Mucosa of descending colon (tissue), 3 donors: ENCODE measurements around the gene TMEM108. TPM values are rescaled to one million over a fixed set of nuclear protein-coding genes. Genes with fewer than 3 reads are reported as not detected.

Source experiments
- ATAC-seq: fragments of 200-7000 bp; cut with Tn5 transposase; one replicate; pipeline ENCODE4 v1.9.1; 2020; ENCODE audit warnings: mild to moderate bottlenecking, moderate library complexity
- DNase-seq, 3 donors: peaks; one replicate each; pipeline ENCODE4 v3.0.0-alpha.2; 2020
- H3K36me3 ChIP-seq: fragments of 200-600 bp; one replicate; pipeline ENCODE4 v1.8.0; 2021; ENCODE audit warnings: low read depth, mild to moderate bottlenecking
- H3K4me1 ChIP-seq: fragments of 200-600 bp; one replicate; pipeline ENCODE4 v1.8.0; 2021; ENCODE audit warnings: low read depth, mild to moderate bottlenecking
- H3K4me3 ChIP-seq: fragments of 200-600 bp; one replicate; pipeline ENCODE4 v1.8.0; 2021; ENCODE audit warnings: mild to moderate bottlenecking
- H3K9me3 ChIP-seq: fragments of 200-600 bp; one replicate; pipeline ENCODE4 v1.8.0; 2021; ENCODE audit warnings: mild to moderate bottlenecking
- intact Hi-C, 2 donors: fragments of 100-400 bp; cut with DNase I in 1 of 2; cut with micrococcal nuclease in 1 of 2; formaldehyde crosslinking; loops; one replicate each; pipeline versions ENCODE4 v1.11.0 to v1.11.1; 2022; cut with DNase I, micrococcal nuclease
- total RNA-seq, 3 donors: library from RNA; stranded (reverse); fragmentation: NEBNext Ultra II Directional in 2 of 3; extraction: Animal tissue kit (Norgen Biotek cat#: 25700) in 2 of 3; gene quantifications; one replicate each; pipeline versions ENCODE4 v1.2.1 to v1.2.4, GENCODE V29; 2021 to 2023
- TF ChIP-seq, protein P1 (sequence below): fragments of 200-600 bp; IDR thresholded peaks from one replicate; pipeline ENCODE4 v1.8.0; 2022; ENCODE audit warnings: antibody characterized with exemption, mild to moderate bottlenecking
- donor health status: DM: no; HTN: no; CAD: no; lungs with moderate emphysema.
- donor health status: DM: no; HTN: no; CAD: no.
- donor health status: DM: no; HTN: yes; CAD: no.

Gene TMEM108
- total RNA-seq, 3 donors from 2014 or later: 0.72 to 3.4 (median 1.1) TPM

DNA sequence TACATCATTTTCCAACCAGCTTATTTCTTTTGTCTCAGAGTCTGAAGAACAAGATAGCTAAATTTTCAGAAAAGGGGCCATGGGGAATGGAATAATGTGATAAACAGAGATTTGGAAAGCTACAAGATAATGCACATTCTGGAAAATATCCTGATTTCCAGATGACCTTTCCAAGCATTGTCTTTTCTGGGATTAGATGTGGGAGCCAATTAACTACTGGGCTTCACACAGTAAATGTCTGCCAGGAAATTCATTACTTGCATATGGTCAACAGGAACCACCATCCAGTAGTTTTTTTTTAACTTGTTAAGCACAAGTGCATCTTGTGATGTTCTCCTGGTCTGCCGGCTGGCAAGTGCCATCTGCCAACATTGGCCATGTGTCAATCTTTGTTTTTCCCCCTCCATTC is 230.5 kb downstream of the TMEM108 start:
- H3K36me3 ChIP-seq: no peaks in the 10 kb centered on the region
- ATAC-seq (no peak), DNase-seq (no peak)
- no peaks in the 10 kb centered on the region for H3K4me1 ChIP-seq
- no peaks in the 10 kb centered on the region for H3K9me3 ChIP-seq
- no peak overlapping the region for H3K4me3 ChIP-seq
- intact Hi-C loops: no loop called here
- TF ChIP-seq, protein P1, sequence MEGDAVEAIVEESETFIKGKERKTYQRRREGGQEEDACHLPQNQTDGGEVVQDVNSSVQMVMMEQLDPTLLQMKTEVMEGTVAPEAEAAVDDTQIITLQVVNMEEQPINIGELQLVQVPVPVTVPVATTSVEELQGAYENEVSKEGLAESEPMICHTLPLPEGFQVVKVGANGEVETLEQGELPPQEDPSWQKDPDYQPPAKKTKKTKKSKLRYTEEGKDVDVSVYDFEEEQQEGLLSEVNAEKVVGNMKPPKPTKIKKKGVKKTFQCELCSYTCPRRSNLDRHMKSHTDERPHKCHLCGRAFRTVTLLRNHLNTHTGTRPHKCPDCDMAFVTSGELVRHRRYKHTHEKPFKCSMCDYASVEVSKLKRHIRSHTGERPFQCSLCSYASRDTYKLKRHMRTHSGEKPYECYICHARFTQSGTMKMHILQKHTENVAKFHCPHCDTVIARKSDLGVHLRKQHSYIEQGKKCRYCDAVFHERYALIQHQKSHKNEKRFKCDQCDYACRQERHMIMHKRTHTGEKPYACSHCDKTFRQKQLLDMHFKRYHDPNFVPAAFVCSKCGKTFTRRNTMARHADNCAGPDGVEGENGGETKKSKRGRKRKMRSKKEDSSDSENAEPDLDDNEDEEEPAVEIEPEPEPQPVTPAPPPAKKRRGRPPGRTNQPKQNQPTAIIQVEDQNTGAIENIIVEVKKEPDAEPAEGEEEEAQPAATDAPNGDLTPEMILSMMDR: no peak

DNA sequence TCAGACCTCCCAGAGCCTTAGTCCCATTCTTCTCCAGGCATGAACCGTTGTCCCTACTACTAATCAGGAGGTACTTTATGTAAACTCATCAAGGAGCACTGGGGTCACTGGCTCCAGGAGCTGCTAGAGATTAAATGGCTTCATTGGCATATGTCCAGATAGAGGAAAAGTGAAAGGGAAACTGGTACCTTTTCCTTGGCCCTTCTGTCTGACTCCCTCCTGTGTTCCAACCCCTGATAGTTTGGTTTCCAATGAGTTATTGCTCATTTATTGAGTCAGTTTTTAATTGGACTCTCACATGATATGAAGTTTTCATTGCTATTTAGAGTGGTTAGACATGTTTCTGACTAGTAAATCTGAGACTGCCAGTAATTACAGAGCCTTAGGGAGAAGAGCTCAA is 231.2 kb downstream of the TMEM108 start:
- H3K9me3 ChIP-seq: no peaks in the 10 kb centered on the region
- intact Hi-C loops: no loop called here
- H3K36me3 ChIP-seq: no peaks in the 10 kb centered on the region
- H3K4me3 ChIP-seq: no peak overlapping the region
- no peak for ATAC-seq
- TF ChIP-seq, protein P1: no peak
- no peaks in the 10 kb centered on the region for H3K4me1 ChIP-seq
- DNase-seq: no peak

DNA sequence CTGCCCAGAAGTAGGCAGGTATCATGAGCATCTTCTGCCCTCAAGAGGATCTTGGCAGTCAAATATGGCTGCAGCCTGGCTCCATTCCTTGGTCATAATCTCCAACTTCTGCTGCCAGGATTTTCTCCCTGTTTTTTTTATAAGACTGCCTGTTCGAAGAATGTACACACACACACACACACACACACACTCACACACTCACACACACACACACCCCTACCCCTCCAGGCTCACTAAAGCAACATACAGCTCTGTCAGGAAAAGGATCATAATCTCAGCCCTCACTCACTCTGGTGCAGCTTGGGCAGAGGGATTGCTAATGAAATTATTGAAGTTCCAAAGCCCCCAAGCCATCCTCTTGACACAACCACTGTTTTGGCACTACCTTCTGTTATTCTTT is 232.4 kb downstream of the TMEM108 start:
- TF ChIP-seq, protein P1: no peak
- intact Hi-C loops: no loop called here
- no peak for DNase-seq
- Histone ChIP-seq H3K4me1 (no peaks in the 10 kb centered on the region), H3K9me3 (no peaks in the 10 kb centered on the region), H3K36me3 (no peaks in the 10 kb centered on the region), H3K4me3 (no peak overlapping the region)
- no peak for ATAC-seq

DNA sequence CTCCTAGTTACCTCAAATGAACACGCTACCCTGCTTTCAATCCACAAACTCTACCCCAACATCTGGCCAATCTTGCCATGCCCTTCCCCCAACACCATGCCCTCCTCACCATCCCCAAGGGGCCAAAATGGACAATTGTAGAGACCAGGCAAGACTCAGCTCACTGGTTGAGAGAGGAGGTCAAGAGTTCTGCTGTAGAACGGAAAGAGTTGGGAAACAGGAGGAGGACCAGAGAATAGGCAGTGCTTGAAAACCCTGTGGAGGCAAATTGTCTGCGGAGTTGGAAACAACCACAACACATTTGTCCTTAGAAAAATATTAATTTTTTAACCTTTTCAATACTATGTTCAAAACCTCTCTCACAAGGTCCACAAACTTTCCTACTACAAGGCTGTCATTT is 232.9 kb downstream of the TMEM108 start:
- TF ChIP-seq, protein P1: no peak
- Histone ChIP-seq H3K9me3 (no peaks in the 10 kb centered on the region), H3K36me3 (no peaks in the 10 kb centered on the region), H3K4me1 (no peaks in the 10 kb centered on the region), H3K4me3 (no peak overlapping the region)
- ATAC-seq (no peak), DNase-seq (no peak)
- intact Hi-C loops: no loop called here

- no peak for DNase-seq
- Histone ChIP-seq H3K9me3 (no peaks in the 10 kb centered on the region), H3K4me3 (no peak overlapping the region), H3K36me3 (no peaks in the 10 kb centered on the region), H3K4me1 (no peaks in the 10 kb centered on the region)
- intact Hi-C loops: no loop called here
- TF ChIP-seq, protein P1: no peak
- no peak for ATAC-seq
These were observed 233.3 kb downstream of the TMEM108 start for GRCh38 chr3:133271539-133271938.

DNA sequence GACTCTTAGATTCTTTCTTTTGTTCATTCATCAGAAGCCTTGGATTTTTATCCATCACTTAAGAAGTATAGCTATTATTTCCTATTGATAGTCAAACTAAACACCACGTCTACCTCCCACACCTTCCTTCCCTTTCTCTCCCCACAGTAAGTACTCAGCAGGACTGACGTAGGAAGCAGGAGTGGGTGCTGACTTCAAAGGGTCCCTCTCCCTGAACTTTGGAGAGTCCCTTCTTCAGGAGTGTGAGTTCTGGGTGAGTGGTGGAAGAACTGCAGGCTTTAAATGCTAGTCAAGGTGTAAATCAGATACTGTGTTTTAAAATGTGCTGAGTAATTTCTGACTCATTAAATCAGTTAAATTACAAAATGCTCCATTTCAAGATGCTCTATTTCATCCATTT is 235.2 kb downstream of the TMEM108 start:
- ATAC-seq (no peak), DNase-seq (no peak)
- Histone ChIP-seq H3K9me3 (no peaks in the 10 kb centered on the region), H3K36me3 (no peaks in the 10 kb centered on the region), H3K4me1 (no peaks in the 10 kb centered on the region), H3K4me3 (no peak overlapping the region)
- intact Hi-C loops: no loop called here
- TF ChIP-seq, protein P1: no peak
